DOHH2 (cell line): ENCODE results near the gene RUNX1.

Source experiments
- CTCF ChIP-seq: fragments of 200-600 bp; sonication (generic); IDR thresholded peaks from one replicate; pipeline ENCODE4 v1.5.1; 2014; ENCODE audit warnings: antibody characterized with exemption, mild to moderate bottlenecking, low read depth, low read length; ENCODE audit not compliant: poor library complexity, severe bottlenecking
- EZH2phosphoT487 ChIP-seq: fragments of 200-600 bp; sonication (generic); IDR thresholded peaks from 2 replicates; pipeline ENCODE4 v1.6.1; 2017; ENCODE audit warnings: borderline replicate concordance, mild to moderate bottlenecking, antibody characterized with exemption, low read length, moderate library complexity, mixed read lengths

- no peak for TF ChIP-seq CTCF
- no peak for TF ChIP-seq EZH2phosphoT487
Measured at GRCh38 chr21:35095859-35096291, 46.8 kb upstream of the RUNX1 start.
